Measurements from ENCODE around the gene NDUFB3. TPM values are rescaled to one million over a fixed set of nuclear protein-coding genes. Genes with fewer than 3 reads are reported as not detected.

NDUFB3 gene
- total and polyA plus RNA-seq, 10 of the 15 experiments (the other 5 are each of a cell fraction or from before 2014, with no cell fraction given), result 115 to 1,059 (median 187) TPM

DNA sequence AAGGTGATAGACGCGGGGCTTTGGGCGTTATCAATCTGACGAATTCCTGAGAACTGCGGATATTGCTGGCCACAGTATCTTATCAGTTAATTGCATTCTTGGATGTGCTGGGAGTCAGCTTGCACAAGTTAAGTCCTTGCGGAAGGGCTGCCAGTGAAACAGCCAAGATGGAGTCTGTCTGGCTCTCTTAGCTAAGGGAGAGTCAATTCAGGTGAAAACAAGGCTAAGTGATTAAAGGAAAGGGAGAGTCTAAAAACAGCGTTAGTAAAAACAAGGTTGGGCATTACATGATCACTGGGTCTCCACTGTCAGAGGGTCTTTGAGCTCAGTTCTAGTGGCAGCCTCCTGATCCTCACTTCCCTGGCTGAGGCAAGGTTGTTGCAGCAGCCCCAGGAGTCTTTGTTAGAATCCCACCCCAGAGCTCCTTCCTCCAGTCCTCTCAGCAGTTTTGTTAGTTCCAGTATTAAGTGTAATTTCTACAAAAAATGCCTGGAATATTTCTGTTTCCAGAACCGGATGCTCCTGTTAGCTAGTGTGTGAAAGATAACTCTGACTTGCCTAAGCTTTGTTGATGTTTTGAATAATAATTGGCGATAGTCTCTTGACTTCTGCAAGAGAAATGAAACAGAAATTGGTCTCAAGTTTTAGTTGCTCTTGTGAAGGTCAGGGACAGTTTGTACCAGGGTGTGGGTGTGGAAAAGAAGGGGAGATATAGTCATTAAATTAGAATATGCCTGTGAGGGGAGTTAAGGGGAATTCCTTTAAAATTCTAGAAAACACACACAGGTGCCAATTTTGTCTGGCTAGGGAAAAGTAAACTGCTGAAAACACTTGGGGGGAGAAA lies 54.7 kb downstream of the NDUFB3 start (continued):
- TF ChIP-seq, protein P1, sequence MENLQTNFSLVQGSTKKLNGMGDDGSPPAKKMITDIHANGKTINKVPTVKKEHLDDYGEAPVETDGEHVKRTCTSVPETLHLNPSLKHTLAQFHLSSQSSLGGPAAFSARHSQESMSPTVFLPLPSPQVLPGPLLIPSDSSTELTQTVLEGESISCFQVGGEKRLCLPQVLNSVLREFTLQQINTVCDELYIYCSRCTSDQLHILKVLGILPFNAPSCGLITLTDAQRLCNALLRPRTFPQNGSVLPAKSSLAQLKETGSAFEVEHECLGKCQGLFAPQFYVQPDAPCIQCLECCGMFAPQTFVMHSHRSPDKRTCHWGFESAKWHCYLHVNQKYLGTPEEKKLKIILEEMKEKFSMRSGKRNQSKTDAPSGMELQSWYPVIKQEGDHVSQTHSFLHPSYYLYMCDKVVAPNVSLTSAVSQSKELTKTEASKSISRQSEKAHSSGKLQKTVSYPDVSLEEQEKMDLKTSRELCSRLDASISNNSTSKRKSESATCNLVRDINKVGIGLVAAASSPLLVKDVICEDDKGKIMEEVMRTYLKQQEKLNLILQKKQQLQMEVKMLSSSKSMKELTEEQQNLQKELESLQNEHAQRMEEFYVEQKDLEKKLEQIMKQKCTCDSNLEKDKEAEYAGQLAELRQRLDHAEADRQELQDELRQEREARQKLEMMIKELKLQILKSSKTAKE (IDR thresholded peaks at IDR 0.05; ENCODE audit: low read depth, poor library complexity, severe bottlenecking), result peak; percentile 82
- TF ChIP-seq HCFC1 (IDR thresholded peaks at IDR 0.05; ENCODE audit: low read length) (no peak), TAF1 (IDR thresholded peaks at IDR 0.05; ENCODE audit: borderline replicate concordance, low read depth, low read length) (no peak), SMAD1 (IDR thresholded peaks at IDR 0.05; ENCODE audit: low read depth, partially characterized antibody) (peak; percentile 77), JUNB (IDR thresholded peaks at IDR 0.05) (peak; percentile 36; the same call in 1 of the 2 replicates), ASH2L (IDR thresholded peaks at IDR 0.05; ENCODE audit: borderline replicate concordance, low read depth) (0 out of 2 replicates have a peak, but pooled peaks have one; percentile 52), TCF12 (IDR thresholded peaks at IDR 0.05; ENCODE audit: low read depth, low read length) (no peak), ZNF217 (IDR thresholded peaks at IDR 0.05) (no peak)
- TF ChIP-seq, protein P2, sequence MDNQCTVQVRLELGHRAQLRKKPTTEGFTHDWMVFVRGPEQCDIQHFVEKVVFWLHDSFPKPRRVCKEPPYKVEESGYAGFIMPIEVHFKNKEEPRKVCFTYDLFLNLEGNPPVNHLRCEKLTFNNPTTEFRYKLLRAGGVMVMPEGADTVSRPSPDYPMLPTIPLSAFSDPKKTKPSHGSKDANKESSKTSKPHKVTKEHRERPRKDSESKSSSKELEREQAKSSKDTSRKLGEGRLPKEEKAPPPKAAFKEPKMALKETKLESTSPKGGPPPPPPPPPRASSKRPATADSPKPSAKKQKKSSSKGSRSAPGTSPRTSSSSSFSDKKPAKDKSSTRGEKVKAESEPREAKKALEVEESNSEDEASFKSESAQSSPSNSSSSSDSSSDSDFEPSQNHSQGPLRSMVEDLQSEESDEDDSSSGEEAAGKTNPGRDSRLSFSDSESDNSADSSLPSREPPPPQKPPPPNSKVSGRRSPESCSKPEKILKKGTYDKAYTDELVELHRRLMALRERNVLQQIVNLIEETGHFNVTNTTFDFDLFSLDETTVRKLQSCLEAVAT (IDR thresholded peaks at IDR 0.05), result peak; percentile 81; the same call in 1 of the 2 replicates
